ENCODE data around the gene PLXNA2.

Gene PLXNA2

DNA sequence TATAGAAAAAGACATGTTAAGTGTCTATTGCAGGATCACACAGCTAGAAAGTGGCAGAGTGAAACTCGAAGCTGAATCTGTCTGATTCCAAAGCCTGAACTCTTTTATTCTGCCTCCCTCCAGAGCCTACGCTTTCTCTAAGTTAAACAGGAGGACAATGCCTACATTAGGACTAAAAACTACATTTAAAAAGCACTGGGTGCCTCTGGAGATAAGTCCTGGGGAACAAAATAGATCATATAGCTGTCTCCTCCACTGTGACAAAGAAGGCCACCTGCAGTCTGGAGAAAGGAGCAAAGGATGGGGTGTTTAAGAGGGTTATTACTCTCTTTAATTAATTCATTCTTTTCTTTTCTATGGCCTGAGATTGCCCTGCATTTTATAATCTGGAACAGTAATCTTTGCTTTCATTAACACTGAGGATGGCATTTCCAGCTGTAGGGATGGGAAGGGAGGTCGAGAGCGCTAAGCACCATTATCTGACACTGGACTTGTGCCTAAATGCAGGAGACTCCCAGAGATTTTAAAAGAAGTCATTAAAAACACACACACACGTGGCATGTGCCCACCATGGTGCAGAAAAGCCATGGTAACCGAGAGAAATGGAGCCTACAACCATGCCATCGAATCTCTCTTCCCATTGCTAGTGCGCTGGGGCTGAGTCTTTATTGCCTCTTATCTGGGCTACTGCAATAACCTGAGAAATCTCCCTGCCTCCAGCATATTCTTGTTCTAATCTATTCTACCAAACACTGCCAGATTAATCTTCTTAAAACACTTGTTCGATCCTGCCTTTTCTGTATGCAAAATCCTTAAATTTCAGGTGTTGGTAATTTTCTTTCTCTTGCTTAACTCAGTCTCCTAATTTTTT lies 92.2 kb downstream of the PLXNA2 start:
- no peak for DNase-seq (ENCODE audit: low spot score)

DNA sequence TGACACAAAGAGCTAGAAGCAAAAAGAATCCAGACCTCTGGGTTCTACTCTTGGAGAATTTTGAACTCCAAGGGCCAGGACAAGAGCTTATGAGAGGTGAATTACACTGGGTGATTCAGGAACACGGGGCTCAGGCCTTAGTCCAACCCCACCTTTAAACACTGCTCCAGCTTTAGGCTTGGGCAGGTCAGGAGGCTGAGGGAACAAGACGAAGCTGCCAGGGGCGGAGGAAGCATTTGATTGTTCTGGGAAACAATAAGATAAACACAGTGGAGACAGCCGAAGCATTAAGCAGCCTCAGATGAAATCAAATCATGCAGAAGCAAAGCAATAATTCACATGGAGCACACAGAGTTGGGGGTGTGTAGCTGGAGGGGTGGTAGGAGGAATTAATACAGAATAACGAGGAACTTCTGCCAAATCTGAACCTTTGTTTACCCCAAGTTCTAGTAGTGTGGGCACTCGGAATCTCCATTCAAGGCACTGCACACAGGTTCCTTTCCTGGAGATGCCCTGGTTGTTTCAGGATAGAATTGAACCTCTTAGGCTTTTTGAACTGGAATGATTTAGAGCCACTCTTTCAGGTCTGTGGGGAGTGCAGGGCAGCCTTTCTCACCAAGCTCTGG lies 93.2 kb downstream of the PLXNA2 start:
- TF ChIP-seq, protein P1, sequence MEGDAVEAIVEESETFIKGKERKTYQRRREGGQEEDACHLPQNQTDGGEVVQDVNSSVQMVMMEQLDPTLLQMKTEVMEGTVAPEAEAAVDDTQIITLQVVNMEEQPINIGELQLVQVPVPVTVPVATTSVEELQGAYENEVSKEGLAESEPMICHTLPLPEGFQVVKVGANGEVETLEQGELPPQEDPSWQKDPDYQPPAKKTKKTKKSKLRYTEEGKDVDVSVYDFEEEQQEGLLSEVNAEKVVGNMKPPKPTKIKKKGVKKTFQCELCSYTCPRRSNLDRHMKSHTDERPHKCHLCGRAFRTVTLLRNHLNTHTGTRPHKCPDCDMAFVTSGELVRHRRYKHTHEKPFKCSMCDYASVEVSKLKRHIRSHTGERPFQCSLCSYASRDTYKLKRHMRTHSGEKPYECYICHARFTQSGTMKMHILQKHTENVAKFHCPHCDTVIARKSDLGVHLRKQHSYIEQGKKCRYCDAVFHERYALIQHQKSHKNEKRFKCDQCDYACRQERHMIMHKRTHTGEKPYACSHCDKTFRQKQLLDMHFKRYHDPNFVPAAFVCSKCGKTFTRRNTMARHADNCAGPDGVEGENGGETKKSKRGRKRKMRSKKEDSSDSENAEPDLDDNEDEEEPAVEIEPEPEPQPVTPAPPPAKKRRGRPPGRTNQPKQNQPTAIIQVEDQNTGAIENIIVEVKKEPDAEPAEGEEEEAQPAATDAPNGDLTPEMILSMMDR (IDR thresholded peaks at IDR 0.05; ENCODE audit: extremely low read depth, missing control alignments): no peak
- DNase-seq (ENCODE audit: low spot score): no peak

More for the DNA sequence above, 92.2 kb downstream of the PLXNA2 start:
- TF ChIP-seq, protein P1 (IDR thresholded peaks at IDR 0.05; ENCODE audit: extremely low read depth, missing control alignments): no peak

GRCh38 chr1:208149776-208150514 lies 94.2 kb downstream of the PLXNA2 start:
- TF ChIP-seq, protein P1 (IDR thresholded peaks at IDR 0.05; ENCODE audit: extremely low read depth, missing control alignments): no peak
- DNase-seq (ENCODE audit: low spot score): no peak

DNA sequence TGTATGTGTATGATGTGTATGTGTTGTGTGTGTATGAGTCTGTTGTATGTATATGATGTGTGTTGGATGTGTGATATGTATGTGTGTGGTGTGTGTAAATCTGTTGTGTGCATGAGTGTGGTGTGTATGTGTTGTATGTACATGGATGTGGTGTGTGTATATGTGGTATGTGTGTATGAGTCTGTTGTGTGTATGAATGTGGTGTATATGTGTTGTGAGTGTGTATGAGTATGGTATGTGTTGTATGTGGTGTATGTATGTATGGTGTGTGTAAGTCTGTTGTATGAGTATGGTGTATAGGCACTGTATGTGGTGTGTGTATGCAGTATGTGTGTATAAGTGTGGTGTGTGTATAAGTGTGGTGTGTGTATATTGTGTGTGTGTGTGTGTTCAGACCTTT lies 95.0 kb downstream of the PLXNA2 start:
- TF ChIP-seq, protein P1 (IDR thresholded peaks at IDR 0.05; ENCODE audit: extremely low read depth, missing control alignments): no peak
- no peak for DNase-seq (ENCODE audit: low spot score)

GRCh38 chr1:208148380-208148779 lies 95.8 kb downstream of the PLXNA2 start:
- DNase-seq (ENCODE audit: low spot score): no peak
- TF ChIP-seq, protein P1 (IDR thresholded peaks at IDR 0.05; ENCODE audit: extremely low read depth, missing control alignments): no peak

DNA sequence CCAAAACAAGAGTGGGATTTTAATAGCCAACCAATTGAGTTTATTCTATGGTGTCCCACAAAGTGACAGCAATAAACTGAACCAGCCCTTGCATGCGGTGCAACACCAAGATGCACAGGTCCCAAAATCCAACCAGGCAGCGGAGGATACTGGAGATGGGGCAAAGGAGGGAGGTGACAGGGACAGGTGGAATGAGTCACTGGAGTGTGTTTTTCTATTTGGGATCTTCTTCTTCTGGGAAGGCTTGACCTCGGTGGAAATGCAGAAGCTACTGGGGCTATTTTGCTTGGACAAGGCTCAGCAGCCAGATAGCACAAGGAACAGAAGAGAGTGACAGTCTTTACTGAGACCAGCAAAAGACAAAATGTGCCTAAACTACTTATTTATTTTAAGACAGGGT lies 97.5 kb downstream of the PLXNA2 start:
- TF ChIP-seq, protein P1 (IDR thresholded peaks at IDR 0.05; ENCODE audit: extremely low read depth, missing control alignments): no peak
- no peak for DNase-seq (ENCODE audit: low spot score)

GRCh38 chr1:208145167-208145566 lies 99.0 kb downstream of the PLXNA2 start:
- DNase-seq (ENCODE audit: low spot score): no peak
- TF ChIP-seq, protein P1 (IDR thresholded peaks at IDR 0.05; ENCODE audit: extremely low read depth, missing control alignments): no peak
